Measurements from ENCODE around the gene CARD14.

DNA sequence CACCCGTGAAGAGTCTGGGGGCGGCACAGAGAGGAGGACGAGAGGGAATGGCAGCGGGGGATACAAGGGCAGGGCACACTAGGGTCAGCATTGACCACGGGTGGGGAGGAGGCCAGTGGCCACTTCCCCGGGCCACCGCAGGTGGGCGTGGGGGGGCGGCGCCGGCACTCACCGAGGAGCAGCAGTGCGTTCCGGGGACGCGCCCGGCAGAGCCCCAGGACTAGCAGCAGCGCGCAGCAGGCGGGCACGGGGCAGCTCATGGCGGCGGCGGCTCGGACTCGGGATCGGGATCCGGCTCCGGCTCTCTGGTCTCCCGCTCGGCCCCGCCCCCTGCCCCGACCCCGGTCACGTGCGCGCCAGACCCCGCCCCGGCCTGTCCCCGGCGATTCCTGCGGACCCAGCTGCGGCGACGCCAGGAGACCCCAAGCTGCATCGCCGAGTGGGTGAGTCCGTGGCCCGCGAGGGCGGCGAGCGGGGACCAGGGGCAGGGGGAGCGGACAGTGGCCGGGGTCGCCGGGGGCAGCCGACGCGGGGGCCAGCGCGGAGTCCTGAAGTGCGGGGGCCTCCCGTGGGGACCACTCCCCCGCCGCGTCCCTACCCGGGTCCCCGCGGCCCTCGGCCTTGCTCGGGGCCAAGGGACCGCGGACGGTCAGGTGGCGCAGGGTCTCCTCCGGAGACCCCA is 50.4 kb downstream of the CARD14 start, which contains the start of the genes SGSH and SLC26A11:
- TF ChIP-seq POLR2A (IDR thresholded peaks at IDR 0.05), result peak; percentile 72
- TF ChIP-seq, protein P1, sequence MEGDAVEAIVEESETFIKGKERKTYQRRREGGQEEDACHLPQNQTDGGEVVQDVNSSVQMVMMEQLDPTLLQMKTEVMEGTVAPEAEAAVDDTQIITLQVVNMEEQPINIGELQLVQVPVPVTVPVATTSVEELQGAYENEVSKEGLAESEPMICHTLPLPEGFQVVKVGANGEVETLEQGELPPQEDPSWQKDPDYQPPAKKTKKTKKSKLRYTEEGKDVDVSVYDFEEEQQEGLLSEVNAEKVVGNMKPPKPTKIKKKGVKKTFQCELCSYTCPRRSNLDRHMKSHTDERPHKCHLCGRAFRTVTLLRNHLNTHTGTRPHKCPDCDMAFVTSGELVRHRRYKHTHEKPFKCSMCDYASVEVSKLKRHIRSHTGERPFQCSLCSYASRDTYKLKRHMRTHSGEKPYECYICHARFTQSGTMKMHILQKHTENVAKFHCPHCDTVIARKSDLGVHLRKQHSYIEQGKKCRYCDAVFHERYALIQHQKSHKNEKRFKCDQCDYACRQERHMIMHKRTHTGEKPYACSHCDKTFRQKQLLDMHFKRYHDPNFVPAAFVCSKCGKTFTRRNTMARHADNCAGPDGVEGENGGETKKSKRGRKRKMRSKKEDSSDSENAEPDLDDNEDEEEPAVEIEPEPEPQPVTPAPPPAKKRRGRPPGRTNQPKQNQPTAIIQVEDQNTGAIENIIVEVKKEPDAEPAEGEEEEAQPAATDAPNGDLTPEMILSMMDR (IDR thresholded peaks at IDR 0.05), result no peak

Data from right lobe of liver (tissue), 4 donors.